Suprapubic skin (tissue), 4 donors: ENCODE data around the gene GCNT1. TPM values are rescaled to one million over a fixed set of nuclear protein-coding genes. Genes with fewer than 3 reads are reported as not detected.
"Not testable (repeated sequence)": the region's sequence is repeated elsewhere in the genome, so short reads cannot be mapped to it uniquely, and the experiment has no call there.

ENCODE experiments used
- DNase-seq, 2 donors: peaks; one replicate each; pipeline ENCODE4 v3.0.0-alpha.2; 2019; ENCODE audit warnings: low spot score in 2 of 2
- H3K27ac ChIP-seq: fragments of 200-600 bp; sonication (generic); one replicate; pipeline ENCODE4 v1.5.1; 2019
- H3K27me3 ChIP-seq: fragments of 200-600 bp; sonication (generic); one replicate; pipeline ENCODE4 v1.5.1; 2019
- H3K36me3 ChIP-seq: fragments of 200-600 bp; sonication (generic); one replicate; pipeline ENCODE4 v1.5.1; 2019
- H3K4me1 ChIP-seq: fragments of 200-600 bp; sonication (generic); one replicate; pipeline ENCODE4 v1.5.1; 2019
- H3K4me3 ChIP-seq: fragments of 200-600 bp; sonication (generic); one replicate; pipeline ENCODE4 v1.5.1; 2019; ENCODE audit warnings: mild to moderate bottlenecking
- H3K9me3 ChIP-seq: fragments of 200-600 bp; sonication (generic); one replicate; pipeline ENCODE4 v1.5.1; 2019
- EP300 ChIP-seq: sonication (generic); formaldehyde crosslinking; IDR thresholded peaks from one replicate; pipeline ENCODE4 v1.6.1; 2017; ENCODE audit warnings: antibody characterized with exemption
- POLR2A ChIP-seq, 2 donors: fragments of 450-650 bp; IDR thresholded peaks; one replicate each; pipeline ENCODE4 v1.6.1; 2017; ENCODE audit warnings: antibody characterized with exemption in 2 of 2, mild to moderate bottlenecking in 2 of 2, moderate library complexity in 2 of 2
- POLR2AphosphoS5 ChIP-seq, 3 donors: sonication (generic); formaldehyde crosslinking; IDR thresholded peaks; one replicate each; pipeline ENCODE4 v1.6.1; 2017; ENCODE audit warnings: antibody characterized with exemption in 3 of 3
- whole genome bisulfite sequencing: methylation state at CpG from one replicate; pipeline ENCODE4 v1.1.5; 2018; 5-methylcytosine and 5-hydroxymethylcytosine counted together
- total RNA-seq, 4 donors: library from RNA; depleted of rRNA; stranded (reverse); fragments of >200 nt; gene quantifications; one replicate each; pipeline ENCODE4 v1.1.0, GENCODE V29; 2016
- TF ChIP-seq, protein P1 (sequence below), 2 donors: fragments of 200-600 bp in 1 of 2; fragments of 450-650 bp in 1 of 2; sonication (generic) in 1 of 2; IDR thresholded peaks; one replicate each; pipeline ENCODE4 v1.5.1; 2016 to 2019; ENCODE audit warnings: antibody characterized with exemption in 2 of 2, mild to moderate bottlenecking in 1 of 2, moderate library complexity in 1 of 2

GCNT1 gene
- total RNA-seq, 4 donors from 2014 or later = 1.0 to 7.9 (median 5.4) TPM

- H3K27ac ChIP-seq = no peak overlapping the region
These were observed 6.7 kb downstream of the GCNT1 start for GRCh38 chr9:76465442-76466298.

GRCh38 chr9:76466299-76466605 lies 7.3 kb downstream of the GCNT1 start:
- Histone ChIP-seq H3K36me3 (no peaks in the 10 kb centered on the region), H3K27me3 (no peaks in the 10 kb centered on the region), H3K4me3 (no peak overlapping the region), H3K9me3 (no peaks in the 10 kb centered on the region), H3K4me1 (no peaks in the 10 kb centered on the region), H3K27ac (no peak overlapping the region)
- DNase-seq = no peak
- TF ChIP-seq, protein P1, sequence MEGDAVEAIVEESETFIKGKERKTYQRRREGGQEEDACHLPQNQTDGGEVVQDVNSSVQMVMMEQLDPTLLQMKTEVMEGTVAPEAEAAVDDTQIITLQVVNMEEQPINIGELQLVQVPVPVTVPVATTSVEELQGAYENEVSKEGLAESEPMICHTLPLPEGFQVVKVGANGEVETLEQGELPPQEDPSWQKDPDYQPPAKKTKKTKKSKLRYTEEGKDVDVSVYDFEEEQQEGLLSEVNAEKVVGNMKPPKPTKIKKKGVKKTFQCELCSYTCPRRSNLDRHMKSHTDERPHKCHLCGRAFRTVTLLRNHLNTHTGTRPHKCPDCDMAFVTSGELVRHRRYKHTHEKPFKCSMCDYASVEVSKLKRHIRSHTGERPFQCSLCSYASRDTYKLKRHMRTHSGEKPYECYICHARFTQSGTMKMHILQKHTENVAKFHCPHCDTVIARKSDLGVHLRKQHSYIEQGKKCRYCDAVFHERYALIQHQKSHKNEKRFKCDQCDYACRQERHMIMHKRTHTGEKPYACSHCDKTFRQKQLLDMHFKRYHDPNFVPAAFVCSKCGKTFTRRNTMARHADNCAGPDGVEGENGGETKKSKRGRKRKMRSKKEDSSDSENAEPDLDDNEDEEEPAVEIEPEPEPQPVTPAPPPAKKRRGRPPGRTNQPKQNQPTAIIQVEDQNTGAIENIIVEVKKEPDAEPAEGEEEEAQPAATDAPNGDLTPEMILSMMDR (IDR thresholded peaks at IDR 0.05) = no peak
- TF ChIP-seq POLR2A (IDR thresholded peaks at IDR 0.05) = no peak
- TF ChIP-seq POLR2AphosphoS5 (IDR thresholded peaks at IDR 0.05) = no peak
- no peak for TF ChIP-seq EP300
- 79% methylated on average over 2 of the region's 2 CpGs for WGBS

More at GRCh38 chr9:76465442-76466298, 6.7 kb downstream of the GCNT1 start:
- no peaks in the 10 kb centered on the region for H3K9me3 ChIP-seq
- TF ChIP-seq, protein P1 (IDR thresholded peaks at IDR 0.05) = no peak
- no peak for TF ChIP-seq POLR2AphosphoS5 (IDR thresholded peaks at IDR 0.05)
- TF ChIP-seq POLR2A (IDR thresholded peaks at IDR 0.05) = no peak
- TF ChIP-seq EP300 = no peak
- no peaks in the 10 kb centered on the region for H3K4me1 ChIP-seq
- no peak overlapping the region for H3K4me3 ChIP-seq
- no peaks in the 10 kb centered on the region for H3K27me3 ChIP-seq
- 82% methylated on average over 7 of the region's 8 CpGs for WGBS
- no peak for DNase-seq
- H3K36me3 ChIP-seq = no peaks in the 10 kb centered on the region

- no peak for DNase-seq
- WGBS = 95% methylated on average over 3 of the region's 3 CpGs
These were observed 15.4 kb downstream of the GCNT1 start for GRCh38 chr9:76474419-76474818.

GRCh38 chr9:76475686-76476085 lies 16.7 kb downstream of the GCNT1 start:
- Histone ChIP-seq H3K4me1 (no peaks in the 10 kb centered on the region), H3K27me3 (no peaks in the 10 kb centered on the region), H3K9me3 (peaks cover under 1% of the 10 kb centered on the region), H3K27ac (no peak overlapping the region), H3K36me3 (no peaks in the 10 kb centered on the region), H3K4me3 (no peak overlapping the region)
- WGBS = 87% methylated on average over 4 of the region's 4 CpGs
- TF ChIP-seq POLR2A (IDR thresholded peaks at IDR 0.05) = no peak
- no peak for DNase-seq

More at GRCh38 chr9:76474419-76474818, 15.4 kb downstream of the GCNT1 start:
- Histone ChIP-seq H3K27me3 (no peaks in the 10 kb centered on the region), H3K27ac (no peak overlapping the region), H3K4me3 (no peak overlapping the region), H3K9me3 (no peaks in the 10 kb centered on the region), H3K4me1 (no peaks in the 10 kb centered on the region), H3K36me3 (no peaks in the 10 kb centered on the region)
- TF ChIP-seq EP300 (no peak), POLR2AphosphoS5 (IDR thresholded peaks at IDR 0.05) (no peak), POLR2A (IDR thresholded peaks at IDR 0.05) (no peak)
- TF ChIP-seq, protein P1 (IDR thresholded peaks at IDR 0.05) = no peak

DNA sequence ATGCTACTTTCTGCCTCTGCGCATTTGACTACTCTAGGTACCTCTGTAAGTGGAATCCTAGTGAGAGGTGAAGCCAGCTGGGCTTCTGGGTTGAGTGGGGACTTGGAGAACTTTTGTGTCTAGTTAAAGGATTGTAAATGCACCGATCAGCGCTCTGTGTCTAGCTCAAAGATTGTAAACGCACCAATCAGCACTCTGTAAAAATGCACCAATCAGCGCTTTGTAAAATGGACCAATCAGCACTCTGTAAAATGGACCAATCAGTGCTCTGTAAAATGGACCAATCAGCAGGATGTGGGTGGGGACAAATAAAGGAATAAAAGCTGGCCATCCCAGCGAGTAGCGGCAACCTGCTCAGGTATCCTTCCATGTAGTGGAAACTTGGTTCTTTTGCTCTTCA lies 18.8 kb downstream of the GCNT1 start:
- H3K4me3 ChIP-seq, H3K27ac ChIP-seq, H3K4me1 ChIP-seq, DNase-seq, H3K9me3 ChIP-seq, H3K36me3 ChIP-seq, H3K27me3 ChIP-seq: not testable (repeated sequence)
- 83% methylated on average over 7 of the region's 7 CpGs for WGBS

GRCh38 chr9:76478226-76478625 lies 19.2 kb downstream of the GCNT1 start:
- Histone ChIP-seq H3K4me1 (no peaks in the 10 kb centered on the region), H3K27me3 (no peaks in the 10 kb centered on the region), H3K4me3 (no peak overlapping the region), H3K9me3 (peaks cover 4% of the 10 kb centered on the region), H3K36me3 (no peaks in the 10 kb centered on the region), H3K27ac (no peak overlapping the region)
- 94% methylated on average over 7 of the region's 10 CpGs for WGBS
- TF ChIP-seq EP300 = no peak
- TF ChIP-seq POLR2A (IDR thresholded peaks at IDR 0.05) = no peak
- TF ChIP-seq POLR2AphosphoS5 (IDR thresholded peaks at IDR 0.05) = no peak
- TF ChIP-seq, protein P1 (IDR thresholded peaks at IDR 0.05) = no peak
- DNase-seq = no peak

GRCh38 chr9:76479337-76479736 lies 20.4 kb downstream of the GCNT1 start:
- not testable (repeated sequence) for H3K27me3 ChIP-seq, H3K9me3 ChIP-seq, H3K4me1 ChIP-seq, H3K27ac ChIP-seq, H3K4me3 ChIP-seq, DNase-seq, H3K36me3 ChIP-seq
- WGBS = 96% methylated on average over 2 of the region's 2 CpGs
